ENCODE results near the gene GJC2. TPM values are rescaled to one million over a fixed set of nuclear protein-coding genes. Genes with fewer than 3 reads are reported as not detected.

GJC2 gene
- 1 to 10 TPM; 1.3 TPM for total RNA-seq

GRCh38 chr1:228149406-228150119, at the start of gene GJC2:
TSS of gene GJC2 (plus strand) at chr1:228149930. CDS start at chr1:228157759, 7,829 bp downstream.
- Histone ChIP-seq H3K36me3 (no peaks in the 10 kb centered on the region), H3K4me3 (peak within 1 kb of the TSS; percentile 7 to 50 (median 22)), H3K27me3 (no peaks in the 10 kb centered on the region), H3K9me3 (no peaks in the 10 kb centered on the region), H3K4me1 (peaks cover 0 to 16% of the 10 kb centered on the region in 2 donors), H3K27ac (peak within 1 kb of the TSS; percentile 60 to 82)
- TF ChIP-seq CTCF (IDR thresholded peaks at IDR 0.05) (no peak), POLR2AphosphoS5 (IDR thresholded peaks at IDR 0.05) (no peak)
- intact Hi-C loops (cut with DNase I; ENCODE audit: low total_unique reads), result no loop called here
- DNase-seq (ENCODE audit: low spot score in 2 of 2), result peak in 1 of 2 donors; percentile 49

DNA sequence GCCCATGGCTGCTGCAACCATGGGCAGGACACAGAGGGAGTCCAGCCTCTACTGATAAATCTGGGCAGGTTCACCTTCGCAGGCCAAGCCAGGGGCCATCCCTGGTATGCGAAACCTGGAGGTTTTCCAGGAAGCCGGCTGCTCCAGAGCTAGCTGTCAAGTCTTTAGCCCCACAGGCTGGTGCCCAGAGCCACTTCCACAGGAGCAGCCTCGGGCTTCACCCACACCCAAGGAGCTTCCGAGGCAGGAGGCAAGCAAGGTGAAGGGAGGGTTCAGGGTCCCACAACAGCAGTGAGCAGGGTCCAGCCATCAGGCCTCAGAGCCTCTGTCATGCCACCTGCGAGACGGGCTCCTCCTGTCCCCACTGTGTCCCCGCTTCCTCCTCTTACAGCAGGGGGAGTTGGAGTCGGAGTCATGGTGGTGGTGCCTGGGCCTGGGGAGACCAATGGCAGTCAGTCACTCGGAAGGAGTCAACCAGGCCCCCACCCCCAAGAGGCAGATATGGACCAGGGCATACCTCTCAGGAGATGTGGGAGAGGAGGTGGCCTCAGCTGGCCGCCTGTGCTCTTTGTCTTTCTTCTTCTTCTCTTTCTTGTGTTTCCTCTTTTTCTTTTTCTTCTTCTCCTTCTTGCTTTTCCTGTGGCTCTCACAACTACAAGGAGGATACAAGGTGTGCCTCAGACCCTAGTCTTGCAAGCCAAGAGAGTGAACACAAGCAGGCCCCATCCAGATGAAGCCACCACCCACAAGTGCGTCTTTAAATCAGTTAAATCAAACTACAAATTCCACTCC, 48.7 kb upstream of the GJC2 start:
- peaks cover 4% of the 10 kb centered on the region for H3K36me3 ChIP-seq
- TF ChIP-seq POLR2AphosphoS5 (IDR thresholded peaks at IDR 0.05), result no peak
- no peak for TF ChIP-seq CTCF (IDR thresholded peaks at IDR 0.05)
- no peak for TF ChIP-seq POLR2A (IDR thresholded peaks at IDR 0.05)
- H3K27ac ChIP-seq, result peak overlapping the region; percentile 84 to 94
- H3K27me3 ChIP-seq, result no peaks in the 10 kb centered on the region
- no peak for DNase-seq (ENCODE audit: low spot score in 2 of 2)
- no peaks in the 10 kb centered on the region for H3K9me3 ChIP-seq
- H3K4me1 ChIP-seq, result peaks cover 8 to 12% of the 10 kb centered on the region in 2 donors
- intact Hi-C loops (cut with DNase I; ENCODE audit: low total_unique reads), result no loop called here
- no peak overlapping the region for H3K4me3 ChIP-seq

DNA sequence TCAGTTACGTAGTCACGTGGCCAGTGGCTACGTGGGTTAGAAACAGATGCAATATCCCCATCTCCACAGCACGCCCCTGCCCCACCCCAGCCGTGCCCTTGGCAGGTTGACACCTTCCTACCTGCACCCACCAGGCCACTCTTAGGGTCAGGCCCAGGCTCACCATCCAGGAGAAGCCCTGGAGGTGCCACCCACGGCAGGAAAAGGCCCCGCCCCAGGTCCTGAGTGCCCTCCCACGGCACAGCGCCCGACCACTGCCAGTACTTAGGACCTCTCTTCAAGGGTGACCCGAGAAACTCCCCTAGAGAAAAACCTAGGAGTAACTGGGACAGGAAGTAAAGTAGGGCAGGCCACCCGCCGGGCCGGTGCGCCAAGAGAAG, 48.1 kb upstream of the GJC2 start:
- Histone ChIP-seq H3K4me1 (peaks cover 8 to 9% of the 10 kb centered on the region in 2 donors), H3K4me3 (peak overlapping the region; percentile 66 to 94 (median 69)), H3K36me3 (peaks cover 4% of the 10 kb centered on the region), H3K27me3 (no peaks in the 10 kb centered on the region), H3K9me3 (no peaks in the 10 kb centered on the region), H3K27ac (peak overlapping the region; percentile 84 to 94)
- TF ChIP-seq POLR2AphosphoS5 (IDR thresholded peaks at IDR 0.05) (no peak), CTCF (IDR thresholded peaks at IDR 0.05) (no peak), POLR2A (IDR thresholded peaks at IDR 0.05) (no peak)
- DNase-seq (ENCODE audit: low spot score in 2 of 2), result no peak
- intact Hi-C loops (cut with DNase I; ENCODE audit: low total_unique reads), result no loop called here

DNA sequence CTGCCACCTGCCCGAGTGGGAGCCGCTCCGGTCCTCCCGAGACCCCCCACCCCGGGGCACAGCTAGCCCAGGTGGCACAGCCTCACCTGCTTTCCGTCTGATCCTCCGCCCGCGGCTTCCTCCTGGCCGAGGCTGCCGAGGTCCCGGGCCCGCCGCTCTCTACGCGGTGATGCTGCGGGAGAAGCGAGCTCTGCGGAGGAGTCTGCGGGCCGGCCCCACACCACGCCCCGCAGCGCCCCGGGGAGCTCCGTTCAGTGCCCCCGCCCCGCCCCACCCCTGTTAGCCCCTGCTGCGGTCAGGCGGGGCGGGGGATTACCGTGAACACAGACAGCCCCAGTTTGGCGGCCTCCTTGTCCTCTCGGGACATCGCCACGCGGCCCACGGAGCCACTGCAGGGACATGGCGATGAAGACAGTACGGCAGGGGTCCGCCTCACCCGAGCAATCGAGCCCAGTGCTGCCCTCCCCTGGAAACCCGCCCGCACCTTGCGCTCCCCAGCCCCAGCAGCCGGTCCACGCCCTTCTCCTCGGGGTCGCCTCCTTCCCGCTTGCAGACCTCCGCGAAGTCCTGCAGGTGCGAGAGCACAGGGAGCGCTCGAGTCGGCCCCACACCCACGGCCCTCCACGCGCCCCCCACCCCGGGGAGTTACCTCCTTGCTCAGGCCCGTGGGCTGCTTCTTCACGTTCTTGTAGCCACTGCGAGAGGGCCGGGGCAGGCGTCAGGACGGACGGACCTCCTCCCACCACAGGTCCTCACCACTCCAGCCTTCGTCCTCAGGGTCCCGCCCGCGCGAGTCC, 47.5 kb upstream of the GJC2 start:
- H3K4me3 ChIP-seq, result peak overlapping the region; percentile 66 to 94 (median 69)
- H3K9me3 ChIP-seq, result no peaks in the 10 kb centered on the region
- peaks cover 4% of the 10 kb centered on the region for H3K36me3 ChIP-seq
- H3K27ac ChIP-seq, result peak overlapping the region; percentile 84 to 94
- peaks cover 8 to 9% of the 10 kb centered on the region in 2 donors for H3K4me1 ChIP-seq
- DNase-seq (ENCODE audit: low spot score in 2 of 2), result no peak
- H3K27me3 ChIP-seq, result no peaks in the 10 kb centered on the region
- TF ChIP-seq POLR2AphosphoS5 (IDR thresholded peaks at IDR 0.05) (no peak), POLR2A (IDR thresholded peaks at IDR 0.05) (no peak), CTCF (IDR thresholded peaks at IDR 0.05) (no peak)
- intact Hi-C loops (cut with DNase I; ENCODE audit: low total_unique reads), result no loop called here

All from breast epithelium (tissue), 4 donors.